ENCODE measurements around the gene ANO7. TPM values are rescaled to one million over a fixed set of nuclear protein-coding genes. Genes with fewer than 3 reads are reported as not detected.

The ANO7 gene
- total and polyA plus RNA-seq, 2 of the 8 experiments (the other 6 are each of a cell fraction or from before 2014, with no cell fraction given): 3.2 to 6.9 TPM

GRCh38 chr2:241272303-241273209 lies 84.1 kb downstream of the ANO7 start (continued):
- TF ChIP-seq, protein P1, sequence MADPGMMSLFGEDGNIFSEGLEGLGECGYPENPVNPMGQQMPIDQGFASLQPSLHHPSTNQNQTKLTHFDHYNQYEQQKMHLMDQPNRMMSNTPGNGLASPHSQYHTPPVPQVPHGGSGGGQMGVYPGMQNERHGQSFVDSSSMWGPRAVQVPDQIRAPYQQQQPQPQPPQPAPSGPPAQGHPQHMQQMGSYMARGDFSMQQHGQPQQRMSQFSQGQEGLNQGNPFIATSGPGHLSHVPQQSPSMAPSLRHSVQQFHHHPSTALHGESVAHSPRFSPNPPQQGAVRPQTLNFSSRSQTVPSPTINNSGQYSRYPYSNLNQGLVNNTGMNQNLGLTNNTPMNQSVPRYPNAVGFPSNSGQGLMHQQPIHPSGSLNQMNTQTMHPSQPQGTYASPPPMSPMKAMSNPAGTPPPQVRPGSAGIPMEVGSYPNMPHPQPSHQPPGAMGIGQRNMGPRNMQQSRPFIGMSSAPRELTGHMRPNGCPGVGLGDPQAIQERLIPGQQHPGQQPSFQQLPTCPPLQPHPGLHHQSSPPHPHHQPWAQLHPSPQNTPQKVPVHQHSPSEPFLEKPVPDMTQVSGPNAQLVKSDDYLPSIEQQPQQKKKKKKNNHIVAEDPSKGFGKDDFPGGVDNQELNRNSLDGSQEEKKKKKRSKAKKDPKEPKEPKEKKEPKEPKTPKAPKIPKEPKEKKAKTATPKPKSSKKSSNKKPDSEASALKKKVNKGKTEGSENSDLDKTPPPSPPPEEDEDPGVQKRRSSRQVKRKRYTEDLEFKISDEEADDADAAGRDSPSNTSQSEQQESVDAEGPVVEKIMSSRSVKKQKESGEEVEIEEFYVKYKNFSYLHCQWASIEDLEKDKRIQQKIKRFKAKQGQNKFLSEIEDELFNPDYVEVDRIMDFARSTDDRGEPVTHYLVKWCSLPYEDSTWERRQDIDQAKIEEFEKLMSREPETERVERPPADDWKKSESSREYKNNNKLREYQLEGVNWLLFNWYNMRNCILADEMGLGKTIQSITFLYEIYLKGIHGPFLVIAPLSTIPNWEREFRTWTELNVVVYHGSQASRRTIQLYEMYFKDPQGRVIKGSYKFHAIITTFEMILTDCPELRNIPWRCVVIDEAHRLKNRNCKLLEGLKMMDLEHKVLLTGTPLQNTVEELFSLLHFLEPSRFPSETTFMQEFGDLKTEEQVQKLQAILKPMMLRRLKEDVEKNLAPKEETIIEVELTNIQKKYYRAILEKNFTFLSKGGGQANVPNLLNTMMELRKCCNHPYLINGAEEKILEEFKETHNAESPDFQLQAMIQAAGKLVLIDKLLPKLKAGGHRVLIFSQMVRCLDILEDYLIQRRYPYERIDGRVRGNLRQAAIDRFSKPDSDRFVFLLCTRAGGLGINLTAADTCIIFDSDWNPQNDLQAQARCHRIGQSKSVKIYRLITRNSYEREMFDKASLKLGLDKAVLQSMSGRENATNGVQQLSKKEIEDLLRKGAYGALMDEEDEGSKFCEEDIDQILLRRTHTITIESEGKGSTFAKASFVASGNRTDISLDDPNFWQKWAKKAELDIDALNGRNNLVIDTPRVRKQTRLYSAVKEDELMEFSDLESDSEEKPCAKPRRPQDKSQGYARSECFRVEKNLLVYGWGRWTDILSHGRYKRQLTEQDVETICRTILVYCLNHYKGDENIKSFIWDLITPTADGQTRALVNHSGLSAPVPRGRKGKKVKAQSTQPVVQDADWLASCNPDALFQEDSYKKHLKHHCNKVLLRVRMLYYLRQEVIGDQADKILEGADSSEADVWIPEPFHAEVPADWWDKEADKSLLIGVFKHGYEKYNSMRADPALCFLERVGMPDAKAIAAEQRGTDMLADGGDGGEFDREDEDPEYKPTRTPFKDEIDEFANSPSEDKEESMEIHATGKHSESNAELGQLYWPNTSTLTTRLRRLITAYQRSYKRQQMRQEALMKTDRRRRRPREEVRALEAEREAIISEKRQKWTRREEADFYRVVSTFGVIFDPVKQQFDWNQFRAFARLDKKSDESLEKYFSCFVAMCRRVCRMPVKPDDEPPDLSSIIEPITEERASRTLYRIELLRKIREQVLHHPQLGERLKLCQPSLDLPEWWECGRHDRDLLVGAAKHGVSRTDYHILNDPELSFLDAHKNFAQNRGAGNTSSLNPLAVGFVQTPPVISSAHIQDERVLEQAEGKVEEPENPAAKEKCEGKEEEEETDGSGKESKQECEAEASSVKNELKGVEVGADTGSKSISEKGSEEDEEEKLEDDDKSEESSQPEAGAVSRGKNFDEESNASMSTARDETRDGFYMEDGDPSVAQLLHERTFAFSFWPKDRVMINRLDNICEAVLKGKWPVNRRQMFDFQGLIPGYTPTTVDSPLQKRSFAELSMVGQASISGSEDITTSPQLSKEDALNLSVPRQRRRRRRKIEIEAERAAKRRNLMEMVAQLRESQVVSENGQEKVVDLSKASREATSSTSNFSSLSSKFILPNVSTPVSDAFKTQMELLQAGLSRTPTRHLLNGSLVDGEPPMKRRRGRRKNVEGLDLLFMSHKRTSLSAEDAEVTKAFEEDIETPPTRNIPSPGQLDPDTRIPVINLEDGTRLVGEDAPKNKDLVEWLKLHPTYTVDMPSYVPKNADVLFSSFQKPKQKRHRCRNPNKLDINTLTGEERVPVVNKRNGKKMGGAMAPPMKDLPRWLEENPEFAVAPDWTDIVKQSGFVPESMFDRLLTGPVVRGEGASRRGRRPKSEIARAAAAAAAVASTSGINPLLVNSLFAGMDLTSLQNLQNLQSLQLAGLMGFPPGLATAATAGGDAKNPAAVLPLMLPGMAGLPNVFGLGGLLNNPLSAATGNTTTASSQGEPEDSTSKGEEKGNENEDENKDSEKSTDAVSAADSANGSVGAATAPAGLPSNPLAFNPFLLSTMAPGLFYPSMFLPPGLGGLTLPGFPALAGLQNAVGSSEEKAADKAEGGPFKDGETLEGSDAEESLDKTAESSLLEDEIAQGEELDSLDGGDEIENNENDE (IDR thresholded peaks at IDR 0.05; ENCODE audit: insufficient replicate concordance, low read length): no peak
- TF ChIP-seq JUND (IDR thresholded peaks at IDR 0.05; ENCODE audit: low read length) (no peak), CEBPB (IDR thresholded peaks at IDR 0.05; ENCODE audit: low read depth, low read length) (no peak), NANOG (IDR thresholded peaks at IDR 0.05; ENCODE audit: insufficient read depth, low read depth, low read length, poor library complexity, severe bottlenecking) (no peak), E2F6 (IDR thresholded peaks at IDR 0.05) (no peak), SUZ12 (IDR thresholded peaks at IDR 0.05; ENCODE audit: low read length) (no peak), RFX5 (IDR thresholded peaks at IDR 0.05; ENCODE audit: borderline replicate concordance, low read depth, low read length) (no peak), KDM4A (IDR thresholded peaks at IDR 0.05; ENCODE audit: low read depth, low read length, severe bottlenecking) (peak; percentile 53), POU5F1 (IDR thresholded peaks at IDR 0.05; ENCODE audit: low read depth, low read length) (no peak)
